Activated CD8-positive, alpha-beta memory T cell treated with anti-CD3 and anti-CD28 coated beads, Interleukin-2, amount 50 U/mL, for 24 hours (primary cell): Measurements from ENCODE around the gene SRRM3.
"Not testable (repeated sequence)": the region's sequence is repeated elsewhere in the genome, so short reads cannot be mapped to it uniquely, and the experiment has no call there.

Source experiments
- DNase-seq: peaks from one replicate; pipeline ENCODE4 v3.0.0-alpha.2; 2020; ENCODE audit errors: extremely low read depth

The SRRM3 gene

DNA sequence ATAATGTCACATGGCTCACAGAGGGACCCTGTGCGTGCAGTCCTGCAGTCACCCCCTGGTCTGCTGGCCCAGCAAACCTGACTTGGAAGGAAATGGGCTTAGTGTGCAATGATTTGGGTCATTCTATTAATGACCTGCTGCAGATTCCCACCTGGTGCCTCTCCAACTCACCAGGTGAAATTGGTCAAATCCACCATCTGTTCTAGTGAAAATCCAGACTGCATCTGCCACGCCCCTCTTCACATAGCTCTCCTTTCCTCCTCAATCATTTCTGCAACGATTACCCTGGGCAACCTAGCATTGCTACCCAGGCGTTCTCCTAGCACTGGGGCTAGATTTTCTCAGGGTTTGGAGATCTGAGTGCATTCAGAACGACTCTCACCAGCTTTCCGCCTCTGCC lies 29.4 kb downstream of the SRRM3 start:
- DNase-seq: no peak

DNA sequence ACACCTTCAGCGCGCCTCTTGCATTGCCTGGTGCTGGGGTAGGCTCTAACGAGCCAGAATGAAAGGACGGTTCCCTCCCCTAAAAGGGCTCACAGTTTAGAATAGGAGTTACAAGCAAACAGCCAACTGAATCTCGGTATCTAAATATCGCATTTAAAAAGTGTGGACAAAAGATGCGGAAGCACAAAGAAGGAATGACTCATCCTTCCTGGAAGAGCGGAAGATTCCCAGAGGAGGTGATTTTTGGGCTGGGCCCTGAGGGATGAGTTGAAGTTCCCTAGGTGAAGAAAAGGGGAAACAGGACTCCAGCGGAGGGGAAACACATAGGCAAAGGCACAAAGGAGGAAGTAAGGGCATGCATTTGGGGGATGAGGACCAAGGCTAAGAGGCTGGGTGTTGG lies 29.9 kb downstream of the SRRM3 start:
- no peak for DNase-seq

- no peak for DNase-seq
These were observed 31.0 kb downstream of the SRRM3 start for GRCh38 chr7:76232698-76233097.

- DNase-seq: no peak
These were observed 32.0 kb downstream of the SRRM3 start for GRCh38 chr7:76233538-76234281.

DNA sequence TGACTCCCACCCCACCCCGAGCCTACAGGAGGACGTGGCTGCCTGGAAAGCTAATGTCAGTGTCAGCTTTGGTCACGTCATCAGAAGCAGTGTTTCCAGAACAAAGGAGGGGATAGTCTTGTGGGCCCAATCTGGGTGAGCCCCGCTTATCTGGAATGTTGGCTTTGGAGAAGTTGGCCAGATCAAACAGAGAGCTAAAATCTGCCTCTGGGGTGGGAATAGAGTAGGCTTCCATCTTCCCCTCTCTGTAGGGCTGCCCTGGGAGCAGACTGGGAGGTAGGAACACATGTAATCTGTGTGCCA lies 32.5 kb downstream of the SRRM3 start:
- no peak for DNase-seq

- peak; percentile 59 for DNase-seq
These were observed 33.3 kb downstream of the SRRM3 start for GRCh38 chr7:76234931-76235441.

DNA sequence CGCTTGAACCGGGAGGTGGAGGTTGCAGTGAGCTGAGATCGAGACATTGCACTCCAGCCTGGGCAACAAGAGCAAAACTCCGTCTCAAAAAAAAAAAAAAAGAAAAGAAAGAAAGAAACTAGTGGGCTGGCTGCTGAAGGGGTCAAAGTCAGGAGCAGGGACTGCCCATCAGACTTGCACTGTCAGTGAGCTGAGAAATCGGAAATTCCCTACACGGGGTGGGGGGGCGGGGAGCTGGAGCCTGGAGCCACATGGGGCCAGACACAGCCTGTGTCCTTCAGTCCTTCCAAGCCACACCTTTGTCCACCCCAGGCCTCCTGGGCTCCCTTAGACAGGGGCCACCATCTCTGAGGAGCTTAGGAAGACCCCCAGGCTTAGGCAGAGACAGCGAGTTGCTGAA lies 34.5 kb downstream of the SRRM3 start:
- no peak for DNase-seq

DNA sequence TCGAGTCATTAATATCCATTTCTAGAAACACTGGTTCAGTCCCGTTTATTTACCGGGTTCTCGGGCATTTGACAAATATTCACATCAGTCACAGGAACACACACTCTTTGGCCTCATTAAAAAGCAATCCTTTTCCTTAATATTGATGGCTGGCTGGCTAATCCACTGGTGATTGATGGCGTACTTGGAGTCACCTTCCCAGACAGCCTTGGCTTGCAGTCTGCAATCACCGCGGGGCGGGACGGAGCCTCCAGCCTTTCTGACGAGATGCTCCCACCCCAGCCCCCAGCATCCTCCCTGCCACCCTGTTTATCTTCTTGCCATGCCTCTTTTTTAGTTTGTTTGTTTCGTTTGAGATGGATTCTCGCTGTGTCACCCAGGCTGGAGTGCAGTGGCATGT lies 36.6 kb downstream of the SRRM3 start:
- no peak for DNase-seq

GRCh38 chr7:76241141-76241540 lies 39.4 kb downstream of the SRRM3 start:
- DNase-seq: no peak

DNA sequence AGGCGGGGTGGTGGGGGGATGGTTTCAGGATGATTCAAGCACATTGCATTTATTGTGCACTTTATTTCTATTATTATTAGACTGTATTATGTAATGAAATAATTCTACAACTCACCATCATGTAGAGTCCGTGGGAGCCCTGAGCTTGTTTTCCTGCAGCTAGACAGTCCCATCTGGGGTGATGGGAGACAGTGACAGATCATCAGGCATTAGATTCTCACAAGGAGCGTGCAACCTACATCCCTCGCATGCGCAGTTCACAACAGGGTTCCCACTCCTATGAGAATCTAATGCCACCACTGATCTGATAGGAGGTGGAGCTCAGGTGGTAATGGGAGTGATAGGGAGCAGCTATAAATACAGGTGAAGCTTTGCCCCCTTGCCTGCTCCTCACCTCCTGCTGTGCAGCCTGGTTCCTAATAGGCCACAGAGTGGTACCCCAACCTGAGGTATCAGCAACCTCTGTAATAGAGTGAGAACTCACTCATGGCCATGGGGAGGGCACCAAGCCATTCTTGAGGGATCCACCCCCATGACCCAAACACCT lies 40.9 kb downstream of the SRRM3 start:
- not testable (repeated sequence) for DNase-seq

GRCh38 chr7:76244781-76245391 lies 43.2 kb downstream of the SRRM3 start:
- DNase-seq: no peak

DNA sequence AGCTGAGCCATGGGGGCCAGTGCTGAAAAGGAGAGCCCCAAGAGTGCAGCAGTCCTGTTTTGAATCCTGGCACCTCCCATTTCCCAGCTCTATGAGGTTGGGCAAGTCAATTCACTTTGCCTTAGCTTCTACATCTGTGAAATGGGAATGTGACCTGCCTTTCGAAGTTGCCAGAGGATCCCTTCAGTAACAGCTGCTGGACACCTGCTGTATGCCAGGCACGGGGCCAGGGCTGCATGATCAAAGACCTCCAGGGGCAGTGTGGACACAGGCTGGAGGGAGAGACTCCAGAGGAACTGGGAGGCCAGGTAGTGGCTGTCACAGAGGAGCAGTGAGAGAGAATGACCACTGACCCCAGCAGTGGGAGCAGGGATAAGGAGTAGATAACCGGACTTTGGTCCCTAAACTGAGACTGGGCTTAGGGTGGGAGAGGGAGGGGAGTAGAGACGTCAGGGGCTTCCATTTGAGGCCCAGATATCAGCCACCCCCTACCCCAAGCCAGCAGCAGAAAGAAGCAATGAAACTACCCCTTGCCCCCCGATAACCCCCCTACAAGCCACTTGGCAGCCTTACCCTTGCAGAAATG lies 45.2 kb downstream of the SRRM3 start:
- no peak for DNase-seq

- no peak for DNase-seq
These were observed 46.2 kb downstream of the SRRM3 start for GRCh38 chr7:76247938-76248337.

- no peak for DNase-seq
These were observed 50.3 kb downstream of the SRRM3 start for GRCh38 chr7:76252021-76252420.

- DNase-seq: no peak
These were observed 53.1 kb downstream of the SRRM3 start for GRCh38 chr7:76254781-76255180.

DNA sequence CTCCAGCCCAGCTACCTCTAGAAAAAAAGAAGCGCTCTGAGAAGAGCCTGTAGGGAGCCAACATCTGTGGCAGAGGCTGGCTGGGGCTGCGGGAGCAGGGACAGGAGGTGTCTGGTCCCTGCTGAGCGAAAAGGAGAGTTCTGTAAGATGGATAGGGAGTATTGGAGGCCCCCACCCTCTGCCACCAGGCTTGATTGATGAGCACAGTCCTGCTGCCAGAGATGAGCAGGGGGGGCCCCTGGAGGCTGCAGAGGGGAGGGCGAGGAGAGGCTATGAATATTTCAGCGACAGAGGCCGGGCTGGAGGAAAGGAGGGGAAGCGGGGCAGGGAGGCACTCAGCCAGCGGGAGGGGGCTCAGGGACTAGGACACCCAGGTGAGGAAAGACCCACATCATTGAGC lies 56.3 kb downstream of the SRRM3 start:
- DNase-seq: no peak

GRCh38 chr7:76259124-76260093 lies 57.7 kb downstream of the SRRM3 start:
- no peak for DNase-seq

DNA sequence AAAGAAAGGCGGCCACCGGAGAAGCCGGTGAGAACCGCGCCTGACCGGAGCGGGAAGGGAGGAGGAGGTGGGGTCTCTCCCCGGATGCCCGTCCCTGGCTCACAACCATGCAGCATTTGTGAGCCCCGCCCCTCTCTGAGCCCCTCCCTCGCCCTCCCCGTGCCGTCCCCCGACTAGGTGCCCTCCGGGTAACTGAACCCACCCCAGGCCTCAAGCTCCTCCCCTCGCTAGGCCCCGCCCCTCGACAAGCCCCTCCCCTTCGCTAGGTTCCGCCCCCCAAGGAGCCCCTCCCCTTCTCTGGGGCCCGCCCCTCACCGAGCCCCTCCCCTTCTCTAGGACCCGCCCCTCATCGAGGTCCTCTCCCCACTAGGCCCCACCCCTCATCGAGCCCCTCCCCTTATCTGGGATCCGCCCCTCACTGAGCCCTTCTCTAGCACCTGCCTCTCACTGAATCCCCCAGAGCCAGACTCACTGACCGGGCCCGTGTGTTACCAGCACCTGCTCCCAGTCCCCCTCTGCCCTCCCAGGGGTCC lies 58.5 kb downstream of the SRRM3 start:
- DNase-seq: no peak

- no peak for DNase-seq
These were observed 59.6 kb downstream of the SRRM3 start for GRCh38 chr7:76261329-76261728.

DNA sequence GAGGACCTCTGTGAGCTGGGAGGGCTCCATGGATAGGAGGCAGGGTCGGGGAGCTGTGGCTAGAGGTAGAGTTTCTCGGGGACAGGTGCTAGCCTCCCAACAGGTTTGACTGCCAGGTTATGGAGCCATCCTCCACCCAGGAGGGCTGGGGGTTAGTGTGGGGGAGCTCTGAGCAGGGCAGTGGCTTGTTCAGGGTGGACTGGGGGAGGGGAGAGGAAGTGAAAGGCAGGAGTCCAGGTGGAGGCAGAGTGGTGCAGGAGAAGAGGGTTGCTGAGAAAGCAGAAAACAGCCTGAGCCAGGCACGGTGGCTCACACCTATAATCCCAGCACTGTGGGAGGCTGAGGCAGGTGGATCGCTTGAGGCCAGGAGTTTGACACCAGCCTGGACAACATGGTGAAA lies 60.2 kb downstream of the SRRM3 start:
- DNase-seq: no peak

- DNase-seq: no peak
These were observed 61.1 kb downstream of the SRRM3 start for GRCh38 chr7:76262683-76263402.
